ENCODE results near the gene GLTP. TPM values are rescaled to one million over a fixed set of nuclear protein-coding genes. Genes with fewer than 3 reads are reported as not detected.
A peak's percentile ranks its signal among the peaks of the same experiment; 100 is the strongest.

The GLTP gene
- total RNA-seq, 1 experiment from 2014 or later: 27.7 TPM

- no TSS peak for BruUV-seq (replicated peaks)
- CTCF ChIA-PET: interaction anchor here (0.6 to 1.6 kb wide), 5 partner anchors 10 to 185 kb away, joined by 3 to 8 read pairs (median 4); no protein-coding TSS in a partner anchor
- no peak for TF ChIP-seq CTCF (IDR thresholded peaks at IDR 0.05; ENCODE audit: unreplicated experiment)
- DNase-seq: peak; percentile 43
- intact Hi-C loops (cut with micrococcal nuclease; ENCODE audit: unreplicated experiment): no loop called here
- H3K4me3 Mint-ChIP-seq (ENCODE audit: low read depth, unreplicated experiment): no peak overlapping the region
- H3K27ac Mint-ChIP-seq (ENCODE audit: unreplicated experiment): peak overlapping the region; percentile 64
- H3K27me3 Mint-ChIP-seq (ENCODE audit: unreplicated experiment): no peaks in the 10 kb centered on the region
- H3K9me3 Mint-ChIP-seq (ENCODE audit: low read depth, unreplicated experiment): no peaks in the 10 kb centered on the region
- peaks cover 46% of the 10 kb centered on the region for H3K4me1 Mint-ChIP-seq (ENCODE audit: low read depth, unreplicated experiment)
- peaks cover 20% of the 10 kb centered on the region for H3K36me3 Mint-ChIP-seq (ENCODE audit: insufficient read depth, unreplicated experiment)
These were observed 52.5 kb downstream of the GLTP start for GRCh38 chr12:109827566-109828550.

- intact Hi-C loops (cut with micrococcal nuclease; ENCODE audit: unreplicated experiment): no loop called here
- peaks cover 15% of the 10 kb centered on the region for H3K36me3 Mint-ChIP-seq (ENCODE audit: insufficient read depth, unreplicated experiment)
- H3K4me1 Mint-ChIP-seq (ENCODE audit: low read depth, unreplicated experiment): peaks cover 50% of the 10 kb centered on the region
- CTCF ChIA-PET: no interaction called here
- no peak overlapping the region for H3K27ac Mint-ChIP-seq (ENCODE audit: unreplicated experiment)
- TF ChIP-seq CTCF (IDR thresholded peaks at IDR 0.05; ENCODE audit: unreplicated experiment): no peak
- no peak for DNase-seq
- no TSS peak for BruUV-seq (replicated peaks)
- H3K27me3 Mint-ChIP-seq (ENCODE audit: unreplicated experiment): no peaks in the 10 kb centered on the region
- H3K4me3 Mint-ChIP-seq (ENCODE audit: low read depth, unreplicated experiment): no peak overlapping the region
- no peaks in the 10 kb centered on the region for H3K9me3 Mint-ChIP-seq (ENCODE audit: low read depth, unreplicated experiment)
These were observed 53.3 kb downstream of the GLTP start for GRCh38 chr12:109827080-109827479.

DNA sequence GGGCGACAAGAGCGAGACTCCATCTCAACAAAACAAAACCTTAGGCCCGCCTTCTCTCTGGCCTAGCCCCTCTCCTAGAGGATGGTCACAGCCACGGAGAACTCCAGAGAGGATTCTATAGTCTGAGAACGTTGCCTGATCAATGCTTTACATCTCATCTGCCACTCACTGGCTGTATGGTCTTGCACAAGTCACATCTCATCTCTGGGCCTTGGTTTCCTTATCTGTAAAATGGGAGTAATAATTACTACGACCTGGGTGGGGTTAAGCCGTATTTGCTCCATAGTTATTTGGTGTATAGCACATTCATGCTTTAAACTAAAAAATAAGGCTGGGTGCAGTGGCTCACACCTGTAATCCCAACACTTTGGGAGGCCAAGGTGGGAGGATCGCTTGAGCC lies 55.6 kb downstream of the GLTP start:
- no TSS peak for BruUV-seq (replicated peaks)
- no peak for TF ChIP-seq CTCF (IDR thresholded peaks at IDR 0.05; ENCODE audit: unreplicated experiment)
- no peak for DNase-seq
- Mint-ChIP-seq H3K4me1 (ENCODE audit: low read depth, unreplicated experiment) (peaks cover 40% of the 10 kb centered on the region), H3K27me3 (ENCODE audit: unreplicated experiment) (no peaks in the 10 kb centered on the region), H3K36me3 (ENCODE audit: insufficient read depth, unreplicated experiment) (peaks cover 10% of the 10 kb centered on the region), H3K9me3 (ENCODE audit: low read depth, unreplicated experiment) (no peaks in the 10 kb centered on the region), H3K4me3 (ENCODE audit: low read depth, unreplicated experiment) (no peak overlapping the region), H3K27ac (ENCODE audit: unreplicated experiment) (no peak overlapping the region)
- CTCF ChIA-PET: no interaction called here
- intact Hi-C loops (cut with micrococcal nuclease; ENCODE audit: unreplicated experiment): no loop called here

DNA sequence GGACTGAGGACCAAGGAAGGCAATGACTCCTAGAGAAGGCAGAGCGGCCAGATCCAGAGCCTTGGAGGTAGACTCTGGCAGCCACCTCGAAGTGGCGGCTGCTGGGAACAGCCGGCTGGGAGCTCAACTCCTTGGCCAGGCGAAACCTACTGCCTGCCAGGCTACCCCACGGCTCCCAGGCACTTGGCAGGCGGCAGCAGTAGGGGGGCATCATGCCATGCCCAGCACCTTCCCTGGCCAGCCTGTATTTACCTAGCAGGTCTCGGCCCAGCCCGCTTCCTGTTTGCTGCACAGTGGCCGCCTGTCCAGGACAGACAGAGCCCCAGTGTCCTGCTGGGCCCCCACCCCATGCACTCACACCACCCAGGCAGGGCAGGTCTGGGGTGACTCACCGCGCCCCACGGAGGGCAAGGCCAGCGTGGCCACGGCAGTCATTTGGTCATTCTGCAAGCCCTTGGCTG lies 57.4 kb downstream of the GLTP start:
- intact Hi-C loops (cut with micrococcal nuclease; ENCODE audit: unreplicated experiment): no loop called here
- H3K9me3 Mint-ChIP-seq (ENCODE audit: low read depth, unreplicated experiment): no peaks in the 10 kb centered on the region
- no TSS peak for BruUV-seq (replicated peaks)
- H3K4me3 Mint-ChIP-seq (ENCODE audit: low read depth, unreplicated experiment): peak overlapping the region; percentile 50
- H3K36me3 Mint-ChIP-seq (ENCODE audit: insufficient read depth, unreplicated experiment): peaks cover 10% of the 10 kb centered on the region
- TF ChIP-seq CTCF (IDR thresholded peaks at IDR 0.05; ENCODE audit: unreplicated experiment): no peak
- DNase-seq: peak; percentile 90
- no peaks in the 10 kb centered on the region for H3K27me3 Mint-ChIP-seq (ENCODE audit: unreplicated experiment)
- H3K27ac Mint-ChIP-seq (ENCODE audit: unreplicated experiment): peak overlapping the region; percentile 84
- peaks cover 43% of the 10 kb centered on the region for H3K4me1 Mint-ChIP-seq (ENCODE audit: low read depth, unreplicated experiment)
- CTCF ChIA-PET: interaction anchor here (0.5 to 1.4 kb wide), 7 partner anchors 14 to 879 kb away, joined by 3 to 7 read pairs (median 5); no protein-coding TSS in a partner anchor

All from Calu3 (cell line).